H1 (cell line): ENCODE measurements around the gene PAFAH1B1. TPM values are rescaled to one million over a fixed set of nuclear protein-coding genes. Genes with fewer than 3 reads are reported as not detected.

Source experiments
- CTCF ChIA-PET: fragments of 300-600 bp; sonication (Branson Sonifier 250); formaldehyde crosslinking; loops from one replicate; lab custom pipeline; 2021; ENCODE audit not compliant: partially characterized antibody; lab: Charles Lee
- POLR2A ChIA-PET: fragments of 300-600 bp; sonication (Branson Sonifier 250); formaldehyde crosslinking; loops from one replicate; lab custom pipeline; 2021; ENCODE audit warnings: inconsistent platforms; ENCODE audit not compliant: partially characterized antibody; lab: Charles Lee
- DNase-seq, 2 experiments: peaks; one replicate each; pipeline versions ENCODE4 v3.0.0 to v3.0.0-alpha.2; 2010 to 2022; ENCODE audit warnings: low spot score in 2 of 2, low read depth in 1 of 2, mixed read lengths in 1 of 2
- FAIRE-seq: peaks from 2 replicates; lab custom pipeline; 2011; peaks lifted over from hg19 to GRCh38; lab: Jason Lieb, UNC
- H2AFZ ChIP-seq: 2 replicates; pipeline ENCODE4 v1.8.1; 2012; ENCODE audit warnings: low read length, inconsistent platforms
- H2AK5ac ChIP-seq: 2 replicates; pipeline ENCODE4 v1.6.1; 2013; ENCODE audit warnings: low read depth, low read length
- H2BK120ac ChIP-seq: replicated peaks from 2 replicates; pipeline ENCODE3; 2013; ENCODE audit warnings: low read depth, low read length, inconsistent platforms
- H2BK12ac ChIP-seq: 2 replicates; pipeline ENCODE4 v1.6.1; 2013; ENCODE audit warnings: low read depth, low read length
- H2BK15ac ChIP-seq: 2 replicates; pipeline ENCODE4 v1.6.1; 2013; ENCODE audit warnings: low read length
- H2BK20ac ChIP-seq: 2 replicates; pipeline ENCODE4 v1.6.1; 2013; ENCODE audit warnings: low read length
- H2BK5ac ChIP-seq: 2 replicates; pipeline ENCODE4 v1.6.1; 2013; ENCODE audit warnings: low read depth, low read length
- H3K14ac ChIP-seq: 2 replicates; pipeline ENCODE4 v1.6.1; 2013; ENCODE audit warnings: inconsistent platforms; ENCODE audit not compliant: insufficient read length
- H3K18ac ChIP-seq: 2 replicates; pipeline ENCODE4 v1.6.1; 2013; ENCODE audit warnings: low read length; ENCODE audit errors: extremely low read depth
- H3K23ac ChIP-seq: 2 replicates; pipeline ENCODE4 v1.6.1; 2013; ENCODE audit warnings: inconsistent platforms; ENCODE audit not compliant: insufficient read length
- H3K23me2 ChIP-seq: 2 replicates; pipeline ENCODE4 v1.6.1; 2013; ENCODE audit warnings: low read depth, low read length
- H3K27ac ChIP-seq: 2 replicates; pipeline ENCODE4 v1.6.1; 2011; ENCODE audit warnings: low read depth, low read length, inconsistent platforms
- H3K27me3 ChIP-seq, 4 experiments: replicated peaks in 1 of 4; 1 replicate in 1 of 4; 2 replicates in 3 of 4; pipeline versions ENCODE4 v1.6.1 to v1.8.1; 2011 to 2013; ENCODE audit warnings: low read length in 3 of 4, mild to moderate bottlenecking in 3 of 4, inconsistent platforms in 2 of 4, mixed read lengths in 2 of 4, moderate library complexity in 1 of 4; ENCODE audit not compliant: control insufficient read depth in 3 of 4, insufficient read depth in 3 of 4; ENCODE audit errors: extremely low read depth in 1 of 4
- H3K36me3 ChIP-seq, 4 experiments: 2 replicates each; pipeline versions ENCODE4 v1.6.1 to v1.8.1; 2011 to 2013; ENCODE audit warnings: mild to moderate bottlenecking in 4 of 4, low read length in 3 of 4, moderate library complexity in 2 of 4, control low read depth in 1 of 4, inconsistent platforms in 1 of 4; ENCODE audit not compliant: insufficient read depth in 4 of 4, control insufficient read depth in 2 of 4
- H3K4ac ChIP-seq: replicated peaks from 2 replicates; pipeline ENCODE3; 2013; ENCODE audit warnings: low read length, low read depth, mixed read lengths, inconsistent platforms; ENCODE audit not compliant: insufficient read length
- H3K4me1 ChIP-seq, 4 experiments: replicated peaks in 1 of 4; 1 replicate in 1 of 4; 2 replicates in 3 of 4; pipeline versions ENCODE4 v1.6.1 to v1.8.1; 2011 to 2013; ENCODE audit warnings: low read length in 3 of 4, inconsistent platforms in 2 of 4, mixed read lengths in 1 of 4; ENCODE audit not compliant: insufficient read depth in 4 of 4, control insufficient read depth in 3 of 4
- H3K4me2 ChIP-seq, 2 experiments: 2 replicates each; pipeline versions ENCODE4 v1.6.1 to v1.8.1; 2011 to 2013; ENCODE audit warnings: low read depth in 2 of 2, low read length in 2 of 2, control low read depth in 1 of 2, inconsistent platforms in 1 of 2, mild to moderate bottlenecking in 1 of 2; ENCODE audit not compliant: insufficient read depth in 1 of 2
- H3K4me3 ChIP-seq, 4 experiments: fragments of 200-600, 300-600 bp in 1 of 4; sonication (generic), shearing (Covaris generic), sonication (Bioruptor Twin) in 1 of 4; 2 replicates each; pipeline versions ENCODE4 v1.5.1 to v1.8.1; 2011 to 2016; ENCODE audit warnings: low read length in 4 of 4, low read depth in 3 of 4, control low read depth in 2 of 4, inconsistent platforms in 2 of 4, mild to moderate bottlenecking in 2 of 4, mixed read lengths in 1 of 4, moderate library complexity in 1 of 4; ENCODE audit not compliant: insufficient read depth in 2 of 4; ENCODE audit errors: extremely low read depth in 1 of 4
- H3K56ac ChIP-seq: replicated peaks from 2 replicates; pipeline ENCODE3; 2013; ENCODE audit warnings: low read depth, mild to moderate bottlenecking, mixed read lengths, low read length, inconsistent platforms; ENCODE audit not compliant: insufficient read length
- H3K79me1 ChIP-seq: 2 replicates; pipeline ENCODE4 v1.6.1; 2013; ENCODE audit warnings: low read depth, low read length, control low read depth
- H3K79me2 ChIP-seq, 2 experiments: 2 replicates each; pipeline versions ENCODE4 v1.6.1 to v1.8.1; 2012 to 2013; ENCODE audit warnings: low read length in 2 of 2, mild to moderate bottlenecking in 2 of 2, inconsistent platforms in 1 of 2; ENCODE audit not compliant: insufficient read depth in 2 of 2, control insufficient read depth in 1 of 2
- H3K9ac ChIP-seq, 4 experiments: replicated peaks in 1 of 4; 1 replicate in 1 of 4; 2 replicates in 3 of 4; pipeline versions ENCODE4 v1.6.1 to v1.8.1; 2011 to 2013; ENCODE audit warnings: low read depth in 3 of 4, low read length in 3 of 4, control low read depth in 2 of 4, mild to moderate bottlenecking in 2 of 4, moderate library complexity in 2 of 4, inconsistent platforms in 1 of 4; ENCODE audit errors: extremely low read depth in 1 of 4
- H3K9me3 ChIP-seq, 2 experiments: 2 replicates each; pipeline versions ENCODE4 v1.6.1 to v1.8.1; 2012 to 2013; ENCODE audit warnings: mild to moderate bottlenecking in 2 of 2, moderate library complexity in 2 of 2, control low read depth in 1 of 2, inconsistent platforms in 1 of 2, low read depth in 1 of 2, low read length in 1 of 2, mixed read lengths in 1 of 2; ENCODE audit not compliant: insufficient read depth in 2 of 2
- H4K20me1 ChIP-seq, 2 experiments: replicated peaks in 1 of 2; 2 replicates each; pipeline versions ENCODE3 to v1.8.1; 2011 to 2013; ENCODE audit warnings: inconsistent platforms in 2 of 2, low read length in 2 of 2, mild to moderate bottlenecking in 1 of 2; ENCODE audit not compliant: insufficient read depth in 2 of 2, control insufficient read depth in 1 of 2
- H4K5ac ChIP-seq: 2 replicates; pipeline ENCODE4 v1.6.1; 2013; ENCODE audit warnings: low read length, low read depth, mixed read lengths, inconsistent platforms; ENCODE audit not compliant: insufficient read length
- H4K8ac ChIP-seq: 2 replicates; pipeline ENCODE4 v1.8.0; 2013; ENCODE audit warnings: mild to moderate bottlenecking, moderate library complexity, low read length, inconsistent platforms; ENCODE audit not compliant: insufficient read depth; ENCODE audit errors: extremely low read depth
- H4K91ac ChIP-seq: replicated peaks from 2 replicates; pipeline ENCODE3; 2013; ENCODE audit warnings: low read length, mixed read lengths, inconsistent platforms; ENCODE audit not compliant: insufficient read length
- BRCA1 ChIP-seq: IDR thresholded peaks from 2 replicates; pipeline ENCODE4 v1.6.1; 2012; ENCODE audit warnings: low read depth, low read length, improper control_type of control experiment
- CREB1 ChIP-seq: IDR thresholded peaks from 2 replicates; pipeline ENCODE4 v1.6.1; 2012; ENCODE audit warnings: inconsistent platforms
- CTBP2 ChIP-seq: IDR thresholded peaks from 2 replicates; pipeline ENCODE4 v1.7.0; 2011; ENCODE audit warnings: borderline replicate concordance, mild to moderate bottlenecking, moderate library complexity, mixed read lengths, low read length; ENCODE audit not compliant: insufficient read depth, insufficient read length
- GTF2F1 ChIP-seq: IDR thresholded peaks from 2 replicates; pipeline ENCODE4 v1.6.1; 2012; ENCODE audit warnings: low read depth, low read length, improper control_type of control experiment, borderline replicate concordance
- JUN ChIP-seq: IDR thresholded peaks from 2 replicates; pipeline ENCODE4 v1.6.1; 2011; ENCODE audit warnings: low read depth, mild to moderate bottlenecking, improper control_type of control experiment, low read length
- KDM1A ChIP-seq: fragments of 200-600, 300-600 bp; sonication (generic); IDR thresholded peaks from 2 replicates; pipeline ENCODE4 v1.7.1; 2016; ENCODE audit warnings: mild to moderate bottlenecking, low read length, borderline replicate concordance
- KDM5A ChIP-seq: fragments of 200-600 bp; IDR thresholded peaks from 2 replicates; pipeline ENCODE4 v1.7.1; 2012; ENCODE audit warnings: mild to moderate bottlenecking, low read length, inconsistent platforms, mixed read lengths
- MAX ChIP-seq: IDR thresholded peaks from 2 replicates; pipeline ENCODE4 v1.6.1; 2012; ENCODE audit warnings: inconsistent platforms
- POLR2A ChIP-seq, 2 experiments: IDR thresholded peaks; 1 replicate in 1 of 2; 2 replicates in 1 of 2; pipeline ENCODE4 v1.6.1; 2011; ENCODE audit warnings: low read depth in 2 of 2, low read length in 2 of 2, mild to moderate bottlenecking in 2 of 2; ENCODE audit errors: control extremely low read depth in 1 of 2
- RBBP5 ChIP-seq: IDR thresholded peaks from 2 replicates; pipeline ENCODE4 v1.7.1; 2012; ENCODE audit warnings: low read depth, mild to moderate bottlenecking, inconsistent platforms, low read length, moderate library complexity, borderline replicate concordance
- SIX5 ChIP-seq: IDR thresholded peaks from 2 replicates; pipeline ENCODE4 v1.6.1; 2011; ENCODE audit warnings: mild to moderate bottlenecking, low read depth, low read length
- TAF7 ChIP-seq: optimal IDR thresholded peaks from 2 replicates; pipeline ENCODE3; 2011; ENCODE audit warnings: low read depth, mild to moderate bottlenecking, inconsistent platforms, low read length, moderate library complexity, borderline replicate concordance
- WGBS, 2 experiments: shearing (Covaris generic) in 1 of 2; methylation state at CpG; one replicate each; pipeline versions ENCODE4 v1.1.6 to v1.1.7; 2013 to 2015; ENCODE audit warnings: low lambda C conversion rate in 2 of 2, mixed read lengths in 2 of 2, inconsistent platforms in 1 of 2, low coverage in 1 of 2, missing lambda C conversion rate in 1 of 2; ENCODE audit not compliant: insufficient replicate concordance in 2 of 2, insufficient coverage in 1 of 2, insufficient read length in 1 of 2; ENCODE audit errors: extremely low coverage in 1 of 2, missing lambda C conversion rate in 1 of 2; 5-methylcytosine and 5-hydroxymethylcytosine counted together
- polyA plus RNA-seq, 7 experiments: library from polyadenylated mRNA; depleted of rRNA in 3 of 7; stranded (reverse) in 5 of 7; unstranded in 2 of 7; fragments of >200 nt in 5 of 7; fragments of 200-250 nt in 2 of 7; gene quantifications; 1 replicate in 5 of 7; 2 replicates in 1 of 7; 4 replicates in 1 of 7; pipeline versions ENCODE4 v1.2.1 to v1.2.3, GENCODE V29; 2011 to 2013; ENCODE audit warnings: missing spikeins in 2 of 7, mixed read lengths in 2 of 7
- total RNA-seq: library from RNA; stranded (reverse); fragmentation: NEBNext Ultra II Directional; extraction: Animal tissue kit (Norgen Biotek cat#: 25700); gene quantifications from 2 replicates; pipeline ENCODE4 v1.2.1, GENCODE V29; 2021

The PAFAH1B1 gene
- total and polyA plus RNA-seq, 2 of the 8 experiments (the other 6 are each of a cell fraction or from before 2014, with no cell fraction given), result 42.0 to 152 TPM

DNA sequence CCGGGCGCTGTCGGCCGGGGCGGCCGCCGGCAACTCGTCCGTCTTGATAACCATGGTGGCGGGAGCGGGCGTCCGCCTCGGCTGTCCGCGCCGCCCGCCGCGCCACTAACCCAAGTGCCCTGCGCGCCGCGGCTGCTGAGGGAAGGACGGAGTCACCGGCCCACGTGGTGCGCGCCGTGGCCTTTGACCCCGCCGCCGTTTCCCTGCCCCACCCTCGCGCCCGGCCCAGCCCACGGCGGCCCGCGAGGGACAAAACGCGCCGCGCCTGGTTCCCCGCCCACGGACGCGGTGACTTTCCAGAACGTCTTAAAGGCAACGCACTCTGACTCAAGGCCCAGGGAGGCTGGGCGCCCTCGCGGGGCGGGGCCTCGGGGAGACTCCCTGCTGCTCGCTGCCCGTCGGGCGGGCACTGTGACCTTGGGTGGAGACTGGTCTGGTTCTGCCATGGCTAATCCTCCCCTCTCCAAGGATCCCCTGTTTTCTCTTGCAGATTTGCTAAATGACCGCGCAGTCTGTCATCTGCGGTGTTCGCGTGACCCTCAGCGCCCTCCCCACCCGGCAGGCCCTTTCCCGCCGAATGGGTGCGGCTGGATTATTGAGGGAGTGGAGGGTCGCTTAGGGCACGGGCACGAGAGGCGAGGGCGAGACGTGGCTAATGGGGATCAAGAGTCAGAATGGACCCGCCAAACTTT, 118.3 kb downstream of the PAFAH1B1 start, which contains the start of gene CLUH:
Gene CLUH (minus strand): TSS at position 157 of the 692 bp plus-strand sequence. CDS start 103 bp downstream, at position 54.
- WGBS, 2 experiments, result 17% methylated on average over 53 of the region's 76 CpGs; no CpG with 5 or more reads in 1 of the 2 experiments
- TF ChIP-seq RBBP5, result no peak
- no peak for TF ChIP-seq JUN
- peak; percentile 22 for TF ChIP-seq TAF7
- no peak for TF ChIP-seq KDM5A
- TF ChIP-seq SIX5, result no peak
- TF ChIP-seq BRCA1, result no peak
- 0 out of 2 replicates have a peak, but pooled peaks have one; percentile 4 for TF ChIP-seq CREB1
- TF ChIP-seq GTF2F1, result no peak
- peak in 1 of 2 experiments; percentile 59; a peak in 1 of 3 replicates for TF ChIP-seq POLR2A (IDR thresholded peaks at IDR 0.05; ENCODE audit: control extremely low read depth in 1 of 2, low read depth in 2 of 2, low read length in 2 of 2)
- no peak for TF ChIP-seq CTBP2
- peak; percentile 84 for TF ChIP-seq MAX
- TF ChIP-seq KDM1A, result no peak

More for the DNA sequence above, 118.3 kb downstream of the PAFAH1B1 start, which contains the start of gene CLUH:
- peak within 1 kb of the TSS; percentile 85 to 90 for H3K4me2 ChIP-seq
- peak within 1 kb of the TSS; percentile 72; the same call in 1 of the 2 replicates for H2BK15ac ChIP-seq
- peaks cover 10 to 12% of the 10 kb centered on the region in 2 experiments for H4K20me1 ChIP-seq
- peak within 1 kb of the TSS; percentile 75 for H3K18ac ChIP-seq
- peak within 1 kb of the TSS; percentile 28 for H4K5ac ChIP-seq
- peak within 1 kb of the TSS; percentile 82 for H4K91ac ChIP-seq
- H2BK120ac ChIP-seq, result peak within 1 kb of the TSS; percentile 18
- no peak within 1 kb of the TSS for H3K56ac ChIP-seq
- no peak within 1 kb of the TSS for H3K23ac ChIP-seq
- H2BK5ac ChIP-seq, result peak within 1 kb of the TSS; percentile 1; the same call in 1 of the 2 replicates
- ChIA-PET CTCF (no interaction called here), POLR2A (interaction anchor here (1.2 to 4.3 kb wide), 5 partner anchors 10 to 24 kb away, joined by 4 to 23 read pairs (median 6); no protein-coding TSS in a partner anchor)
- FAIRE-seq (no peak), DNase-seq (peak in 1 of 2 experiments; percentile 83)
- no peaks in the 10 kb centered on the region for H3K9me3 ChIP-seq
- peaks cover 7% of the 10 kb centered on the region; the same call in 1 of the 2 replicates for H3K23me2 ChIP-seq
- H3K79me1 ChIP-seq, result peaks cover 12% of the 10 kb centered on the region
- peak within 1 kb of the TSS; percentile 92 for H3K4ac ChIP-seq
- no peak within 1 kb of the TSS for H2AK5ac ChIP-seq
- H3K9ac ChIP-seq, result peak within 1 kb of the TSS; percentile 15 to 67 (median 58); a peak in 6 of 7 replicates
- H4K8ac ChIP-seq, result peak within 1 kb of the TSS; percentile 92
- peaks cover 21 to 42% of the 10 kb centered on the region in 2 experiments; a peak in 3 of 4 replicates for H3K79me2 ChIP-seq
- peaks cover 4 to 35% (median 24%) of the 10 kb centered on the region in 4 experiments for H3K4me1 ChIP-seq
- no peak within 1 kb of the TSS for H3K27ac ChIP-seq
- peaks cover 0 to 9% (median 6%) of the 10 kb centered on the region in 4 experiments; a peak in 5 of 7 replicates for H3K27me3 ChIP-seq
- 0 out of 2 replicates have a peak within 1 kb of the TSS, but pooled peaks have one; percentile 19 for H2AFZ ChIP-seq
- no peak within 1 kb of the TSS for H2BK20ac ChIP-seq
- H3K4me3 ChIP-seq, result peak within 1 kb of the TSS; percentile 59 to 66 (median 62)
- no peak within 1 kb of the TSS for H3K14ac ChIP-seq
- peak within 1 kb of the TSS; percentile 29; the same call in 1 of the 2 replicates for H2BK12ac ChIP-seq
- H3K36me3 ChIP-seq, result no peaks in the 10 kb centered on the region
